ENCODE results near the gene COL23A1. TPM values are rescaled to one million over a fixed set of nuclear protein-coding genes. Genes with fewer than 3 reads are reported as not detected.

The COL23A1 gene
- total and polyA plus RNA-seq, 2 experiments from 2014 or later, result 4.8 to 8.2 TPM

GRCh38 chr5:178632285-178632684, 42.1 kb upstream of the COL23A1 start:
- Mint-ChIP-seq H3K27me3 (ENCODE audit: insufficient read depth, low read depth, poor library complexity) (peaks cover 5% of the 10 kb centered on the region), H3K36me3 (ENCODE audit: low read depth) (no peaks in the 10 kb centered on the region), H3K27ac (no peak overlapping the region), H3K4me3 (no peak overlapping the region), H3K4me1 (peaks cover 14% of the 10 kb centered on the region; the same call in 2 of the 3 replicates), H3K9me3 (peaks cover 7% of the 10 kb centered on the region; the same call in 2 of the 3 replicates)
- no peak for ATAC-seq
- Histone ChIP-seq H4K20me1 (replicated peaks; ENCODE audit: insufficient read depth) (no peaks in the 10 kb centered on the region), H3K4me2 (no peak overlapping the region), H3K36me3 (ENCODE audit: insufficient read depth) (no peaks in the 10 kb centered on the region), H3F3A (replicated peaks; ENCODE audit: low read depth) (no peaks in the 10 kb centered on the region), H3K27ac (ENCODE audit: low read depth) (no peak overlapping the region), H2AFZ (0 out of 2 replicates have a peak overlapping the region, but pooled peaks have one; percentile 2), H3K9me2 (ENCODE audit: insufficient read depth) (no peaks in the 10 kb centered on the region), H3K4me3 (no peak overlapping the region), H3K27me3 (ENCODE audit: insufficient read depth) (peaks cover 2% of the 10 kb centered on the region; the same call in 1 of the 2 replicates), H3K79me2 (replicated peaks; ENCODE audit: insufficient read depth) (no peaks in the 10 kb centered on the region), H3K4me1 (ENCODE audit: insufficient read depth) (peaks cover 3% of the 10 kb centered on the region; the same call in 1 of the 2 replicates)
- DNase-seq (ENCODE audit: low spot score), result no peak
- TF ChIP-seq ZNF462 (CRISPR knock-in tag; IDR thresholded peaks at IDR 0.05), result no peak
- no peak for TF ChIP-seq EZH2phosphoT487 (IDR thresholded peaks at IDR 0.05; ENCODE audit: unreplicated experiment)
- no peak for TF ChIP-seq ZNF114 (CRISPR knock-in tag; IDR thresholded peaks at IDR 0.05)
- no peak for TF ChIP-seq POLR2AphosphoS5 (IDR thresholded peaks at IDR 0.05; ENCODE audit: low read depth)
- TF ChIP-seq STAT1 (IDR thresholded peaks at IDR 0.05; ENCODE audit: unreplicated experiment), result no peak
- TF ChIP-seq NANOG (IDR thresholded peaks at IDR 0.05; ENCODE audit: borderline replicate concordance), result no peak
- TF ChIP-seq CREB1 (CRISPR knock-in tag; IDR thresholded peaks at IDR 0.05; ENCODE audit: low read depth), result no peak
- TF ChIP-seq JUNB (IDR thresholded peaks at IDR 0.05; ENCODE audit: unreplicated experiment), result no peak
- TF ChIP-seq ZNF331 (CRISPR knock-in tag; IDR thresholded peaks at IDR 0.05; ENCODE audit: low read depth), result no peak
- TF ChIP-seq ETS1 (IDR thresholded peaks at IDR 0.05), result no peak
- TF ChIP-seq EZH2 (IDR thresholded peaks at IDR 0.05; ENCODE audit: low read depth, unreplicated experiment), result no peak
- TF ChIP-seq, protein P1, sequence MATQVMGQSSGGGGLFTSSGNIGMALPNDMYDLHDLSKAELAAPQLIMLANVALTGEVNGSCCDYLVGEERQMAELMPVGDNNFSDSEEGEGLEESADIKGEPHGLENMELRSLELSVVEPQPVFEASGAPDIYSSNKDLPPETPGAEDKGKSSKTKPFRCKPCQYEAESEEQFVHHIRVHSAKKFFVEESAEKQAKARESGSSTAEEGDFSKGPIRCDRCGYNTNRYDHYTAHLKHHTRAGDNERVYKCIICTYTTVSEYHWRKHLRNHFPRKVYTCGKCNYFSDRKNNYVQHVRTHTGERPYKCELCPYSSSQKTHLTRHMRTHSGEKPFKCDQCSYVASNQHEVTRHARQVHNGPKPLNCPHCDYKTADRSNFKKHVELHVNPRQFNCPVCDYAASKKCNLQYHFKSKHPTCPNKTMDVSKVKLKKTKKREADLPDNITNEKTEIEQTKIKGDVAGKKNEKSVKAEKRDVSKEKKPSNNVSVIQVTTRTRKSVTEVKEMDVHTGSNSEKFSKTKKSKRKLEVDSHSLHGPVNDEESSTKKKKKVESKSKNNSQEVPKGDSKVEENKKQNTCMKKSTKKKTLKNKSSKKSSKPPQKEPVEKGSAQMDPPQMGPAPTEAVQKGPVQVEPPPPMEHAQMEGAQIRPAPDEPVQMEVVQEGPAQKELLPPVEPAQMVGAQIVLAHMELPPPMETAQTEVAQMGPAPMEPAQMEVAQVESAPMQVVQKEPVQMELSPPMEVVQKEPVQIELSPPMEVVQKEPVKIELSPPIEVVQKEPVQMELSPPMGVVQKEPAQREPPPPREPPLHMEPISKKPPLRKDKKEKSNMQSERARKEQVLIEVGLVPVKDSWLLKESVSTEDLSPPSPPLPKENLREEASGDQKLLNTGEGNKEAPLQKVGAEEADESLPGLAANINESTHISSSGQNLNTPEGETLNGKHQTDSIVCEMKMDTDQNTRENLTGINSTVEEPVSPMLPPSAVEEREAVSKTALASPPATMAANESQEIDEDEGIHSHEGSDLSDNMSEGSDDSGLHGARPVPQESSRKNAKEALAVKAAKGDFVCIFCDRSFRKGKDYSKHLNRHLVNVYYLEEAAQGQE (IDR thresholded peaks at IDR 0.05; ENCODE audit: unreplicated experiment), result no peak
- TF ChIP-seq CTCF (conservative IDR thresholded peaks at IDR 0.05; ENCODE audit: low read depth in 2 of 2), result no peak

Data from GM23338 (cell line).